HG03196 (cell line): ENCODE data around the gene GJA3.

Experiments used
- ATAC-seq: cut with Tn5 transposase; IDR thresholded peaks from one replicate; pipeline ENCODE4 v1.9.1; 2021; ENCODE audit not compliant: unreplicated experiment

Gene GJA3

DNA sequence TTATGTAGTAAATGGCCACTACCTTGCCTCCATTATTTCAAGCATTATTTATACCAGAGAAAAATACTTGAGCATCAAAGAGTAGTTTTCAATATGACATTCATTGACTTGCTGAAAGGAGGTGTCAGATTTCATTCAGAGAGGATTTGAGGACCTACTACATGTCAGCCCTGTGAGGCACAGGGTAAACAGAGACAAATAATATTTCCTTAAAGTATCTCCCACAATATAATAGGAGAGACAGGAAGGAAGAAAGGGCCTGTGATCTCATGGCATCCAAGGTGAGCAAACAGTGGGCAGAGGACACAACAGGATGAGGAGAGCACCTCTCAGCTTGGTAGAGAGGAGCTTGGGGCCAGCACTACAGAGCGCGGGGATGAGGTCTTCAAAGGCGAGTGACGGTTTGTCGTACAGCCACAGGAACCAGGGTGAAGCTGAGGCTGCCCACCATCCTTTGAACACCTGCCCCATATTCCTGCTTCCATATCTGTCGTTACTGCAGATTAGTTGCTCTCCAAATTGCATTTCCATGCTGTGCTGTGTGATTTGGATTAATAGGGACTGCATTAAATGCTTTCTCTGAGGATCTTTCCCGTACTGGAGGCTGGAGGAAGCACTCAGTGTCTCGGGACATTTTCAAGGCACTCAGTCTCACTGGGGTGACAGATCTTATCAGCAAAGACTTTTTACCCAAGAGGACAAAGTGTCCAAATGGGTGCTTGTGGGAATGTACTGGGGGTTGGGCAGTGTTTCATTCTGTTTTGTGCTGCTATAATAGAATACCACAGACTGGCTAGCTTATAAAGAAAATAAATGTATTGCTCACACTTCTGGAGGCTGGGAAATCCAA lies 59.2 kb downstream of the GJA3 start:
- no peak for ATAC-seq

DNA sequence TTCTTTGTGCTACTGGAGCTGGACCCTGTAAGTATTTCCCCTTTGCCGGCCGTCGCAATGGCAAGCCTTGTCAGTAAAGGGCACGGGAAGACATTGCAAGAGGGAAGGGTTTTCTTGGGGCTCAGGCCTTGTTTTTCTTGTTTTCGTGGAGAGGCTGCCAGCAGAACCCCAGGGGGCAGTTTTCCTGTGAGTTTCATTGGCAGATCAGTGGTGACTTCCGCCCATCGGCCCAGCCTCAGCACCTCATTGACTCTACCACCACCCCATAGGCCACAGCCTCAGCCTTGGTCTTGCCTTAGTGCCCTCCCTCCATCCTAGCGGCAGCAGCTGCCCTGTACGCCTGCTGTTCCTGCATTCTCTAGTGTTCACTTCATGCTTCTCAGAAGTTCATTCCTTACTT lies 61.5 kb downstream of the GJA3 start:
- no peak for ATAC-seq

DNA sequence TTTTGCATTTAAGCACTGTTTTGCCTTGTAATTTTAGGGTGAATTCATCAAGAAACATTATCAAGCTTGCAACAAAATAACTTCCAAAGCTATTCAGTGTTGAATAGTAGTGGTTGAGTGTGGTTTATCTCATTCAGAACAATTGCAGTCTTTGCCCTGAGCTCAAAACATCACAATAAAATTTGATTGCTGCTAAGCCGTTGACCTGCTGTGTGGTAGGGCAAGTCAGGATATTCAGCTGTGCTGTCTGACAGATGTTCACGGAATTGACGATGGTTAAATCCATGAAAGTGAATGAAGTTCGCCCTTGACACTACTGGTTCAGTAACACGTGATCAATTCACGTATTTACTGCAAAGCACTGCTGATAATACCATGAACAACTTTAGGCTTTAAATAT lies 66.9 kb downstream of the GJA3 start:
- no peak for ATAC-seq

DNA sequence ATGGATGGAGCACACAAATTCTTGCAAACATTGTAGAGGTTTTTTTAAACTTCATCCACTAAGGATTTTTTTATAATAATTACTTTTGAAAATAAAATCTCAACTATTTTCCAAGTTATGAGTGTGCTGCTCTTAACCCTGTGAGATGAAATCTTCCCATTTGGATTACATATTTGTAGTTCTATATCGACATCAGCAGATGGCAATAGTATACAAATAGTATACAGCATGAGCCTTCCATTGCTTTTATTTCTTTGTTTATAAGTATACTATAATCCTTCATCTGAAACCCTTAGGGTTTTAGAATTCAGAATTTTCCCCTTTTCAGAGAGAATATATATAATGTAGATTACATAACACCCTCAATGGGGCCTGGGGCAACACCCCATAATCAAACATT lies 70.5 kb downstream of the GJA3 start:
- ATAC-seq = no peak
